Spleen (tissue), 11 donors: ENCODE measurements around the gene AKAP13. TPM values are rescaled to one million over a fixed set of nuclear protein-coding genes. Genes with fewer than 3 reads are reported as not detected.

Experiments
- DNase-seq: peaks from one replicate; pipeline ENCODE4 v3.0.0-alpha.2; 2020
- H3K27ac ChIP-seq, 8 donors: fragments of 200-600 bp; sonication (generic) in 7 of 8; 1 replicate in 4 of 8; 2 replicates in 4 of 8; pipeline versions ENCODE4 v1.5.0 to v1.8.0; 2016 to 2021; ENCODE audit warnings: inconsistent platforms in 4 of 8, mild to moderate bottlenecking in 4 of 8, moderate library complexity in 1 of 8
- H3K27me3 ChIP-seq, 7 donors: fragments of 200-600 bp; sonication (generic) in 6 of 7; replicated peaks in 1 of 7; 1 replicate in 4 of 7; 2 replicates in 3 of 7; pipeline versions ENCODE4 v1.5.0 to v1.8.0; 2016 to 2021; ENCODE audit warnings: inconsistent platforms in 3 of 7, mild to moderate bottlenecking in 1 of 7
- H3K36me3 ChIP-seq, 6 donors: fragments of 200-600 bp; sonication (generic) in 5 of 6; 1 replicate in 4 of 6; 2 replicates in 2 of 6; pipeline versions ENCODE4 v1.5.0 to v1.8.0; 2016 to 2021; ENCODE audit warnings: inconsistent platforms in 2 of 6
- H3K4me1 ChIP-seq, 6 donors: fragments of 200-600 bp; sonication (generic) in 5 of 6; 1 replicate in 3 of 6; 2 replicates in 3 of 6; pipeline versions ENCODE4 v1.5.0 to v1.8.0; 2016 to 2021; ENCODE audit warnings: inconsistent platforms in 3 of 6
- H3K4me3 ChIP-seq, 8 donors: fragments of 200-600 bp; sonication (generic) in 7 of 8; 1 replicate in 4 of 8; 2 replicates in 4 of 8; pipeline versions ENCODE4 v1.5.0 to v1.8.0; 2016 to 2021; ENCODE audit warnings: inconsistent platforms in 4 of 8, mild to moderate bottlenecking in 4 of 8, moderate library complexity in 2 of 8
- H3K9me3 ChIP-seq, 8 donors: fragments of 200-600 bp; sonication (generic) in 7 of 8; 1 replicate in 4 of 8; 2 replicates in 4 of 8; pipeline versions ENCODE4 v1.5.0 to v1.8.0; 2016 to 2021; ENCODE audit warnings: inconsistent platforms in 4 of 8
- POLR2A ChIP-seq, 3 donors: fragments of 450-650 bp; IDR thresholded peaks; one replicate each; pipeline ENCODE4 v1.5.1; 2017; ENCODE audit warnings: antibody characterized with exemption in 3 of 3, mild to moderate bottlenecking in 1 of 3
- POLR2AphosphoS5 ChIP-seq, 3 donors: sonication (generic); formaldehyde crosslinking; IDR thresholded peaks; one replicate each; pipeline ENCODE4 v1.5.1; 2017; ENCODE audit warnings: antibody characterized with exemption in 3 of 3
- WGBS, 5 donors: extraction: QIAGEN DNeasy Blood & Tissue Kit in 3 of 5; methylation state at CpG; one replicate each; pipeline versions ENCODE4 v1.1.5 to v1.1.7; 2013 to 2018; 5-methylcytosine and 5-hydroxymethylcytosine counted together
- intact Hi-C: fragments of 100-400 bp; cut with DNase I; formaldehyde crosslinking; loops from one replicate; pipeline ENCODE4 v1.15.0; 2023; ENCODE audit warnings: low total_unique reads
- polyA plus RNA-seq, 3 donors: library from polyadenylated mRNA; stranded (reverse); fragments of 200-250 nt; gene quantifications; one replicate each; pipeline ENCODE4 v1.2.1, GENCODE V29; 2013
- total RNA-seq, 7 donors: library from RNA; depleted of rRNA in 3 of 7; stranded (reverse); fragments of >200 nt in 3 of 7; fragmentation: NEBNext Ultra II Directional in 4 of 7; extraction: Animal tissue kit (Norgen Biotek cat#: 25700) in 4 of 7; gene quantifications; one replicate each; pipeline versions ENCODE4 v1.1.0 to v1.2.1, GENCODE V29; 2016 to 2021
- TF ChIP-seq, protein P1 (sequence below), 11 experiments: fragments of 200-600 bp in 7 of 11; fragments of 450-650 bp in 4 of 11; sonication (generic) in 4 of 11; IDR thresholded peaks in 8 of 11; conservative IDR thresholded peaks in 3 of 11; 1 replicate in 7 of 11; 2 replicates in 4 of 11; pipeline versions ENCODE4 v1.4.0 to v1.8.0; 2016 to 2021; ENCODE audit warnings: antibody characterized with exemption in 11 of 11, inconsistent platforms in 4 of 11, mild to moderate bottlenecking in 1 of 11
- donor health status: healthy with polysubstance abuse.
- donor health status: DM: no; HTN: no; CAD: no; lungs with moderate emphysema.
- donor health status: DM: no; HTN: no; CAD: no.
- donor health status: Bipolar disorder and iron deficiency.
- donor health status: healthy.
- donor health status: DM: no; HTN: no; CAD: no.
- donor health status: DM: yes; HTN: yes; CAD: no.

The AKAP13 gene
- total and polyA plus RNA-seq, 10 donors = 35.4 to 413 (median 260) TPM

DNA sequence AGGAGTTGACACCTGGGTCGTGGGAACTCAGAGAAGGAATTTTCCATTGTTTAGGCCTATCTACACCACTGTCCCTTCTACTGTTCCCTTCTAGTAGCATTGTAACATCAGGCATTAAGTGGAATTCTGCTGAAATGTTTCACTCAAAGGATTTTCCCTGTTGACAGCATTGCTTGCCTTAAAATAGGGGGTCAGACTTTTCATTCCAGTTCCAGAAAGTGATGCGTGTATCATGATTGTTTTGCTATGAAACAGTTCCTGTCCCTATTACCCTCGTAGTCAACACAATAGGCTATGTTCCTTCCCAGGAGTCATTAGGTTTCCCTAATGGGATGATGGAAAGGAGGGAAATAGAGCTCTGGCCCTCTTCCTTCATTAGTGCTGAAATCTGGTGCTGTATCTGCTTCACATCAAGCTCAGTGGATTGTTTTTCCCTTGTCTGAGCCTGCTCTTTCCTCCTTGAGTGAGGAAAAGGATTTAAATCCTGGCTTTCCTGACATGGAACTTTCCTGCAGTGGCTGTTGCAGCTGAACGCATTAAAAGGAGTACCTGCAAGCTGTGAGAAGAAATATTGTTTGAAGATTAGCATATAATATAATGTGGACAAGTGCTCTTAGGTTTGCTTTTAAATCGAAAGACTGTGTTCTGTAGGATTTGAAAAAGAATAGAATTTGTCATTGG, 218.5 kb downstream of the AKAP13 start:
- 85 to 91% (median 89%) methylated on average over 5 of the region's 5 CpGs for WGBS, 5 donors
- no peak for DNase-seq
- peaks cover 0 to 42% (median 18%) of the 10 kb centered on the region in 6 donors for H3K4me1 ChIP-seq
- H3K9me3 ChIP-seq = no peaks in the 10 kb centered on the region
- intact Hi-C loops = no loop called here
- peak overlapping the region in 2 of 8 donors; percentile 3 to 15 for H3K27ac ChIP-seq
- no peaks in the 10 kb centered on the region for H3K27me3 ChIP-seq
- peaks cover 0 to 72% (median 12%) of the 10 kb centered on the region in 6 donors for H3K36me3 ChIP-seq
- peak in 1 of 3 donors; percentile 17 for TF ChIP-seq POLR2AphosphoS5 (IDR thresholded peaks at IDR 0.05)
- no peak for TF ChIP-seq POLR2A (IDR thresholded peaks at IDR 0.05)
- H3K4me3 ChIP-seq = no peak overlapping the region

- intact Hi-C loops = no loop called here
- no peak for TF ChIP-seq POLR2AphosphoS5 (IDR thresholded peaks at IDR 0.05)
- TF ChIP-seq, protein P1, sequence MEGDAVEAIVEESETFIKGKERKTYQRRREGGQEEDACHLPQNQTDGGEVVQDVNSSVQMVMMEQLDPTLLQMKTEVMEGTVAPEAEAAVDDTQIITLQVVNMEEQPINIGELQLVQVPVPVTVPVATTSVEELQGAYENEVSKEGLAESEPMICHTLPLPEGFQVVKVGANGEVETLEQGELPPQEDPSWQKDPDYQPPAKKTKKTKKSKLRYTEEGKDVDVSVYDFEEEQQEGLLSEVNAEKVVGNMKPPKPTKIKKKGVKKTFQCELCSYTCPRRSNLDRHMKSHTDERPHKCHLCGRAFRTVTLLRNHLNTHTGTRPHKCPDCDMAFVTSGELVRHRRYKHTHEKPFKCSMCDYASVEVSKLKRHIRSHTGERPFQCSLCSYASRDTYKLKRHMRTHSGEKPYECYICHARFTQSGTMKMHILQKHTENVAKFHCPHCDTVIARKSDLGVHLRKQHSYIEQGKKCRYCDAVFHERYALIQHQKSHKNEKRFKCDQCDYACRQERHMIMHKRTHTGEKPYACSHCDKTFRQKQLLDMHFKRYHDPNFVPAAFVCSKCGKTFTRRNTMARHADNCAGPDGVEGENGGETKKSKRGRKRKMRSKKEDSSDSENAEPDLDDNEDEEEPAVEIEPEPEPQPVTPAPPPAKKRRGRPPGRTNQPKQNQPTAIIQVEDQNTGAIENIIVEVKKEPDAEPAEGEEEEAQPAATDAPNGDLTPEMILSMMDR (IDR thresholded peaks at IDR 0.05 in 8 of 11, conservative IDR thresholded peaks at IDR 0.05 in 3 of 11) = no peak
- TF ChIP-seq POLR2A (IDR thresholded peaks at IDR 0.05) = no peak
- H3K36me3 ChIP-seq = peaks cover 0 to 80% (median 14%) of the 10 kb centered on the region in 6 donors
- no peaks in the 10 kb centered on the region for H3K9me3 ChIP-seq
- peaks cover 0 to 32% (median 18%) of the 10 kb centered on the region in 6 donors for H3K4me1 ChIP-seq
- 89 to 93% (median 92%) methylated on average over 2 of the region's 2 CpGs for WGBS, 5 donors
- H3K4me3 ChIP-seq = no peak overlapping the region
- no peaks in the 10 kb centered on the region for H3K27me3 ChIP-seq
- no peak for DNase-seq
- no peak overlapping the region for H3K27ac ChIP-seq
Measured at GRCh38 chr15:85600001-85600400, 219.6 kb downstream of the AKAP13 start.

GRCh38 chr15:85603160-85603559, 222.8 kb downstream of the AKAP13 start:
- no peak overlapping the region for H3K4me3 ChIP-seq
- H3K27me3 ChIP-seq = no peaks in the 10 kb centered on the region
- H3K4me1 ChIP-seq = peaks cover 3 to 35% (median 17%) of the 10 kb centered on the region in 6 donors
- H3K36me3 ChIP-seq = peaks cover 0 to 65% (median 11%) of the 10 kb centered on the region in 6 donors
- no peak overlapping the region for H3K27ac ChIP-seq
- DNase-seq = no peak
- H3K9me3 ChIP-seq = no peaks in the 10 kb centered on the region
- 94 to 97% (median 96%) methylated on average over 1 of the region's 1 CpG for WGBS, 5 donors
- intact Hi-C loops = no loop called here
- TF ChIP-seq POLR2A (IDR thresholded peaks at IDR 0.05) (no peak), POLR2AphosphoS5 (IDR thresholded peaks at IDR 0.05) (no peak)
- TF ChIP-seq, protein P1 (IDR thresholded peaks at IDR 0.05 in 8 of 11, conservative IDR thresholded peaks at IDR 0.05 in 3 of 11) = no peak

DNA sequence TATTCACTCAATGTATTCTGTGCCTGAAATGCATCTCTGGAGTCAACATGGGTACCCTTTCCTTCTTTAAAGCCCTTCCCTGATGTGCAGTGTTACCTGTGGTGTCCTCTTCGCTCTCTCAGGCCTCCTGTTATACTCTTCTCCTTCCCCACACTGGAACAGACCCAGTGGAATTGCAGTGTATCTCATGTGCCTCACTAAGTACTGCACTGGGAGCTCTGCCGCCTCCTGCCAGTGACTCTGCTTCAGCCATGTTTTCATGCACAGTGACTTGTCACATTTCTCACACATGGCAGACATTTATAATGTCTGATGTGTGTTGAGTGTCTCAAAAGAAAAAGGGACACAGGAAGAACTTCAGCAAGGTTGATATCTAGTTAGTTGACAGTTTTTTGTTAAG, 223.3 kb downstream of the AKAP13 start:
- WGBS, 5 donors = 95 to 100% (median 98%) methylated on average over 2 of the region's 2 CpGs
- no peak for TF ChIP-seq POLR2A (IDR thresholded peaks at IDR 0.05)
- no peak for TF ChIP-seq POLR2AphosphoS5 (IDR thresholded peaks at IDR 0.05)
- TF ChIP-seq, protein P1 (IDR thresholded peaks at IDR 0.05 in 8 of 11, conservative IDR thresholded peaks at IDR 0.05 in 3 of 11) = no peak
- Histone ChIP-seq H3K27ac (no peak overlapping the region), H3K27me3 (no peaks in the 10 kb centered on the region), H3K4me3 (no peak overlapping the region), H3K9me3 (no peaks in the 10 kb centered on the region), H3K36me3 (peaks cover 0 to 65% (median 10%) of the 10 kb centered on the region in 6 donors), H3K4me1 (peaks cover 3 to 34% (median 18%) of the 10 kb centered on the region in 6 donors)
- intact Hi-C loops = no loop called here
- no peak for DNase-seq
